Stimulated activated CD4-positive, alpha-beta T cell treated with anti-CD3 and anti-CD28 coated beads, Interleukin-12 subunit alpha, Interleukin-12 subunit beta, amount 100 ng/mL, for 24 hours (primary cell): ENCODE data around the gene PRR15.

ENCODE experiments used
- DNase-seq, 2 experiments: peaks; one replicate each; pipeline ENCODE4 v3.0.0-alpha.2; 2020; ENCODE audit warnings: low read depth in 2 of 2

Gene PRR15

DNA sequence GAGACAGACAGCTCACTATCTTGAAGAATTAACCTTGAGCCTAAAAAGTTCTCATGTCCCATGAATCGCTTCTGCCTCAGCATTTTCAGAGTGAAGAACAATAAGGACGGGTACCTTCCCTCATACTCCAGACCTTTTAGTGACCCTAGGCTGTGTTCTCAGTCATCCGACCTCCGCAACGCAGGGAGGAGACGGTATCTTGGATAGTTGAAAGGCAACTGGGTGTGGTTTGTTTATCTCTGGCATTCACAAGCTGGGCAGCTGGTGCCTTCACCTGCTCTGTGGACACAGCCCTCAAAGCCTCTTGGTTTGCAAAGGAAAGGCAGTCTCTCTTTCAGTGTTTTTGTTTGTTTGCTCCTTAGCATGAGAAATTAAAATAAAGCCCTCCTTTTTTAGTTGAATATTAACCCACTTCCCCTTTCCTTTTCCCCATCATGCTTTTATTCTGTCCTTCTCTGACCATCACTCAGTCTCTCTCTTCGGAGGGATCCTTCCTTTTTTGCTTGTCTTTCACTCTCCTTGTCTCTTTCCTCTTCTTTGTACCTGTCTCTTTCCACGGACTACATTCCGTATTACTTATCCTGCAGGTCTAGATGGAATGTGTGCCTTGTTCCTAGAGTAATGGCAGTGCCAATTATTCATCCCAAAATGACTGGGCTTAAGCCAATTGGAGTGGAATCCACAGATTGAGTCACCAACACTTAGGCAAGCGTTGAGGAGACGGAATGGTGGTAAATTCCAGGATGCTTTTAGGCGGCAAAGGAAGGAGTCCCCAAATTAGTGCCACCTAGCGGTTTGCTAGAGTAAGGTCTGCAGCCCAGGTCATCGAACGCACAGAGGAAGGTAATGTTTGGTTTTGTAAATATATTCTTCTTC is 45.8 kb downstream of the PRR15 start:
- no peak for DNase-seq

DNA sequence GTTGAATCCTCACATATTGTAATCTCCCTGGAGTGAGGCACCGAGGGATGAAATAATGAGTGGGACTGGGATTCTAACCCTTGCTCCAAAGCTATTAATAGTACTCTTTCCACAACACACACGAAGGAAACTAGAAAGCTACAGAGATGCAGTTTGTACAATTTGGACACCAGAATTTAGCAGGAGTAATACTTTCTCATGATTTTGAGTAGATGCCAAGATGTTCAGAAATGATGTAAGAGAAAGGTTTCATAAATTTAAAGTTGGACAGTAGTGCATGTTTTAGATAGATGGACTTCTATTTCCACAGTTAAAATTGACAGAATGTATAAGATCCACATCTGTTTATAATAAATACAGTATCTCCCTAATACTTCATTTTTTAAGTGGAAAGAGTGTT is 46.5 kb downstream of the PRR15 start:
- no peak for DNase-seq

DNA sequence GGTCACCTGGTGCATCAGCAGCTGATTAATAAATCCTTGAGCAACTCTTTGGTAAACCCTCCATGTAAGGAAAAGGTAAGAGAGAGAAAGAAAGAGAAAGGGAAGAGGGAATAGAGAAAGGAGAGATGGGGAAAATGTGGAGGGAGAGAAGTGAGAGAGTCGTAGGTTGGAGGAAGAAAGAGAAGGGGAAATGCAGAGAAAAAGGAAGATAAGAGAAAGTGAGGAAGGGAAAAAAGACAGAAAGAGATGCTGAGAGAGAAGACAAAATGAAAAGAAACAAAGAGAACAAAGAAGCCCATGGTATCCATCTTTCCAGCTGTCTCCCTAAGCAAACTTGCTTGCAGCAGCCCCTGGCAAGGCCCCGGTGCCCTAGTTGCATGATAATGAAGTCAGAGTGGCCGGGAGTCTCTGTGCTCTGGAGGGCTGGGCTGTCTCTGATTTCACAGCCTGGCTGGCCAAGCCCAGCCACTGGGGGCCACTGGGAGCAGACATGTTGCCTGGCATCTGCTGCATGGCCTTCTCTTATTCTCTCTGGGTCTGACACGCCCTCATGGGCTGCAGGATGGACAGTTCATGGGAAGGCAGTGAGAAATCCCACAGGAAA is 48.4 kb downstream of the PRR15 start:
- DNase-seq, result no peak

DNA sequence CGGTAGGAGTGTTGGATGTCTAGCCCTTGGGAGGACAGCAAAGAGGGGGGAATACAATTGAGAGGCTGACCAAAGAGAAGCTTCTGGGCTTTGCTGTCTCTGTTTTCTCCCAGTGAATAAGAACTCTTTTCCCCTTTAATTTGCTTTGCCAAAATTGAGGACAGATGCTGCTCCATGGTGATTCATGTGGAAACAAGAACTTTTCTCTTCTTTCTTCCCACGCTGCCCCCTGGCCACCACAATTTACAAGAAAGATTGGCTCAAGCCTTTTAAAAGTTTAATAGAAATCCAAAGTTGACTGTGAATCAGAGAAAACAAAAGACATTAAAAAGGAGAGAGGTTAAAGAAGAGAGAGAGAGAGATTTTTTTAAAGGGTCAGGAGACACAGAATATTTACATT is 49.0 kb downstream of the PRR15 start:
- no peak for DNase-seq

DNA sequence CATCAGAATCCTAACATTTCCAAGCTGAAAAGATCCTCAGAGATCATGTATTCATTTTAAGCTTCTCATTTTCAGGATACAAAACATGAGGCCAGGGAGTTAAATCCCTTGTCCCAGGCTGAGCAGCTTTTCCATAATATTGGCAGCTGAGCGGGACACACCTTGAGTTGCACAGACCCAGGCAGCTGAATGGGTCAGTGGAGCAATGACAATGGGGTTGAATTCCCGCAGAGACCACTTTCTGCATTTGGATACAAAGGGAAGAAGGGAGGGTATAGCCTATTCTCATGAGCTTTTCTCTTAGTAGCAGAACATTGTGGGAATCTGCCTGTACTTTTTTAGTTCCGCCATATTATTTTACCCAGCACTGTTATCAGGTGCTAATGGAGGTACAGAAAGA is 49.5 kb downstream of the PRR15 start:
- no peak for DNase-seq

DNA sequence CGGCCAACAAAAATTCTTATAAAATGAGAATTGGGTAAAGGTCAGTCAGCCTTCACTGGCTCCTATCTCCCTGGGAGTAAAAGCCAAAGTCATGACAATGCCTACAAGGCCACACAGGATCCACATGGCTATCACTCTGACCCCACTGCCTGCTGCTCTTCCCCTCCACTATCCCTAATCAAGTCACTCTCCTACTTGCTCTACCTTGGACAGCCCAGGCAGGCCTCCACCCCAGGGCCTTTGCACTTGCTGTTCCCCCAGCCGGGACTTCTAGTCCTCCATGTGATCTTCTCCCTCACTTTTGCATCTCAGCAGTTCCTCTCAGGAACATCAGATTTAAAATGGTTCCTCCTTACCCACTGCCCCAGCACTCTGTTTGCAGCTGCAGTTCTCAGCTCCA is 50.6 kb downstream of the PRR15 start:
- no peak for DNase-seq
